Hematopoietic multipotent progenitor cell treated with erythropoietin and hydrocortisone succinate and interleukin-3 and kit ligand, for 6 days (in vitro differentiated cells): Measurements from ENCODE around the gene RPL39L.
A peak's percentile ranks its signal among the peaks of the same experiment; 100 is the strongest.

Experiments used
- DNase-seq: peaks from one replicate; pipeline ENCODE4 v3.0.0-alpha.2; 2015

The RPL39L gene

DNA sequence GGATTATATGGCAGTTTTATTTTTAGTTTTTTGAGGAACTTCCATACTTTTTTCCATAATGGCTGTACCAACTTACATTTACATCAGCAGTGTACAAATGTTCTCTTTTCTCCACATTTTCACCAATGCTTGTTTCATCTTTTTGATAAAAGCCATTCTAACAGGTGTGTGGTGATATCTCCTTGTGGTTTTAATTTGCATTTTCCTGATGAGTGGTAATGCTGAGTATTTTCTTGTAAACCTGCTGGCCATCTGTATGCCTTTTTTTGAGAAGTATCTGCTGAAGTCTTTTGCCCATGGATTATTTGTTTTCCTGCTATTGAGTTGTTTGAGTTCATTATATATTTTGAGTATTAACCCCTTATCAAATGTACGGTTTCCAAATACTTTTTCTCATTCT, 50.6 kb downstream of the RPL39L start:
- DNase-seq: no peak

DNA sequence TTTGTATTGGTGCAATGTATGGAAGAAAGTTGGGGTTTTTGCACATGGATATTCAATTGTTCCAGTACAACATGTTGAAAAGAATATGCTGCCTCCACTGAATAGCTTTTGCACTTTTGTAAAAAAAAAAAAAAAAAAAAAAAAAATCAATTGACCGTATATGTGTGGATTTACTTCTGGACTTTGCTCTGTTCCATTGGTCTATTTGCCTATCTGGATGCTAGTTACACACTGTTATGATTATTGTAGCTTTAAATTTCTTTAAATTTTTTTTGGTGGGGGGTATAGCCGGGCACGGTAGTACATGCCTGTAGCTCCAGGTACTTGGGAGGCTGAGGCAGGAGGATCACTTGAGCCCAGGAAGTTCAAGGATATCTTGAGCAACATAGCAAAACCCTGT, 52.5 kb downstream of the RPL39L start:
- no peak for DNase-seq

DNA sequence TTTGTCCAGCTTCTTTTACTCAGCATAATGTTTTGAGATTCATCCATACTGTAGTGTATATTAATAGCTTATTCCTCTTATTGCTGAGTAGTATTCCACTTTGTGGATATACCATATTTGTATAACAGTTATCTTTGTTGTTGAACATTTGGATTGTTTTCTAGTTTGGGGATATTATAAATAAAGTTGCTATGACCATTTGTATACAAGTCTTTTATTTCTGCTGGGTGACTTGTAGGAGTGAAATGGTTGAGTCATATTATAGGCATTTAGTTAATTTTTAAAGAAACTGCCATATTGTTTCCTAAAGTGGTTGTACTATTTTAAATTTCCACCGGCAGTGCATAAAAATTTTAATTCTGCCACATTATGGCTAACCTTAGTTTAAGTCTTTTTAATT, 53.4 kb downstream of the RPL39L start:
- DNase-seq: no peak

DNA sequence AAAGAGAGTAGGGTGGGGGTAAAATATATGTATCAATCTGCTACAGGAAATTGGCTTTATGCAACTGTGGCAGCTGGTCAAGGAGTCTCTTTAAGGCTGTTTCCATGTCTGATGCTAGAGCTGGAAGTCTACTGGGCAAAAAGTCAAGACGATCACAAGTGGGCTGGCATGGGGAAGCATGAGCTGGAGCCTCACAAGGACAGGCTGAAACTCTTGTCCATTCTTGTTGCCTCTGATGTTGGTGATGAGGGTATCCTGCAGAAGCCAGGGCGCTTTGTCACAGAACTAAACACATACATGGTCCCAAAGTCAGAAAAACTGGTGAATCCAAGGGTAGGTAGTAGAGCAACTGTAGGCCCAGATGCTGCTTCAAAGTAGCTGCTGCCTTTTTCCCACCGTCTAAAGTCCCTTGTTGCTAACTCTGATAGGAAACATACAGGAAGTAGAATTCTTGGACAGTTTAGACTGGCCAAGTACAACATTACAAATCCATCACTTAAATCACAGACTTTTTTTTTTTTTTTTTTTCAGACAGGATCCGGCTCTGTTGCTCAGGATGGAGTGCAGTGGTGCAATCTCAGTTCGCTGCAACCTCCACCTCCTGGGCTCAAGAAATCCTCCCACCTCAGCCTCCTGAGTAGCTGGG, 54.2 kb downstream of the RPL39L start:
- no peak for DNase-seq

DNA sequence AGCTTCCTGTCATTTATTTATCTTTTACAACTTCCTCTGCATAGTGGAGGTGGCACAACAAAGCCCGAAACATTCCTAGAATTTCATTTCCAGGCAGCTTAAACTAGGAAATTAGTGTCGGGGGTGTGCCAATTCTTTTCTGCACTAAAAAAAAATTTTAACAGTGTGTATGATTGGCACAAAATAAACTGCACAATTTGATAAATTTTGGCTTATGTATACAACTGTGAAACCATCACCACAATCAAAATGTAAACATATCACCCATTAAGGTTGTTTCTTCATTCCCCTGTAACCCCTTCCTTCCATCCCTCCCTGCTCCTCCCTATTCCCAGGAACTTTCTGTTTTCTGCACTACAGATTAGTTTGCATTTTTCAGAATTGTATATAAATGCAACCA, 54.7 kb downstream of the RPL39L start:
- no peak for DNase-seq

DNA sequence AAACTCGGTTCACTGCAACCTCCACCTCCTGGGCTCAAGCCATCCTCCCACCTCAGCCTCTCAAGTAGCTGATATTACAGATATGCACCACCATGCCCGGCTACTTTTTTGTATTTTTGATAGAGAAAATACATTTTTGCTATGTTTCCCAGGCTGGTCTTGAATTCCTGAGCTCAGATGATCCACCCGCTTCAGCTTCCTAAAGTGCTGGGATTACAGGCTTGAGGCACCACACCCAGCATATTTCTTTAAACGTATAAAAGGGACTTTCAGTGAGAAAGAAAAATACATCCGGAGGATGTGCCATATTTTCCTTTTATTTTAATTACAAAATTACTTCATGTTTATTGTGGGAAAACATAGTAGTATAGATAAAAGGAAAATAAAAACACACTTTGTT, 55.2 kb downstream of the RPL39L start:
- DNase-seq: no peak

DNA sequence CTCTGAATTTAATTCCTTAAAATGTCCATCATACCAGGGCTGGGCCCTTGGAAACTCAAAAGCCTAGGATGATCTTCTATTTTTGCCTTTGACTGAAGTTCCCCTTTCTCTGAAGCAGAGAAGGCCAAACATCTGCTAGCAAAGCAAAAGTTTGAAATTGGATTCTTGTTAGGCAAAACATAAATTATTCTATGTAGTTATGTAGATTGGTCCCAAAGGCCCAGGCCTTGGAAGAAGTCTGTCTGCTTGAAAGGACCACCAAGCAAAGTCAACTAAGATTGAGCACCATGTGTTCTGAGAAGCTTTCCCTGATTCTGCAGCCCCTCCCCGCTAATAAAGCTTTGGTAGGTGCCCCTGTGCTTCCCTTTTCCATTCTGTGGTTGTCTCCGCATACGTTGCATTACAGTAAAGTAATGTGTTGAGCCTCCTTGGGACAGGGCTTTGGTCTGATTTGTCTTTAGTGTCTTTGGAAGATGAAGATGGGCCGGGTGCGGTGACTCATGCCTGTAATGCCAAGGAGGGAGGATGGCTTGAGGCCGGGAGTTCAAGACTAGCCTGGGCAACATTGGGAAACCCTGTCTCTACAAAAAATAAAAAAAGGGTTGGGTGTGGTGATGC, 56.4 kb downstream of the RPL39L start:
- DNase-seq: no peak

DNA sequence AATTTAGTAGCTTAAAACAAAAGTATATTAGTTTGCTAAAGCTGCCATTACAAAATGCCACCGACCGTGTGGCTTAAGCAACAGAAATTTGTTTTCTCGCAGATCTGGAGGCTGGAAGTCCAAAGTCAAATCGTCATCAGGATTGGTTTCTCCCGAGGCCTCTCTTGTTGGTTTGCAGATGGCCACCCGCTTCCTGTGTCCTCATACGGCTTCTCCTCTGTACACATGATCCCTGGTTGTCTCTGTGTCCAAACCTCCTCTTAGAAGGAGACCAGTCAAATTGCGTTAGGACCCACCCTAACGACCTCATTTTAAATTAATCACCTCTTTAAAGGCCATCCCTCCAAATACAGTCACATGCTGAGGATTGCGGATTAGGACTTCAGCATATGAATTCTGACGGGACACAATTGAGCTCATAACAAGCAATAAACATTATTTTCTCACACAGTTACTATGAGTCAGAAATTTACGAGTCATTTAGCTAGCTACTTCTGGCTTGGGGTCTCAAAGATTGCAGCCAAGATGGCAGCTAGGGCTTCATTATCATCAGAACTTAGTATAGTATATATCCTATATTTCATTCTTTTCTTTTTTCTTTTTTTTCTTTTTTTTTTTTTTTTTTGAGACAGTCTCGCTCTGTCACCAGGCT, 58.4 kb downstream of the RPL39L start:
- DNase-seq: no peak

DNA sequence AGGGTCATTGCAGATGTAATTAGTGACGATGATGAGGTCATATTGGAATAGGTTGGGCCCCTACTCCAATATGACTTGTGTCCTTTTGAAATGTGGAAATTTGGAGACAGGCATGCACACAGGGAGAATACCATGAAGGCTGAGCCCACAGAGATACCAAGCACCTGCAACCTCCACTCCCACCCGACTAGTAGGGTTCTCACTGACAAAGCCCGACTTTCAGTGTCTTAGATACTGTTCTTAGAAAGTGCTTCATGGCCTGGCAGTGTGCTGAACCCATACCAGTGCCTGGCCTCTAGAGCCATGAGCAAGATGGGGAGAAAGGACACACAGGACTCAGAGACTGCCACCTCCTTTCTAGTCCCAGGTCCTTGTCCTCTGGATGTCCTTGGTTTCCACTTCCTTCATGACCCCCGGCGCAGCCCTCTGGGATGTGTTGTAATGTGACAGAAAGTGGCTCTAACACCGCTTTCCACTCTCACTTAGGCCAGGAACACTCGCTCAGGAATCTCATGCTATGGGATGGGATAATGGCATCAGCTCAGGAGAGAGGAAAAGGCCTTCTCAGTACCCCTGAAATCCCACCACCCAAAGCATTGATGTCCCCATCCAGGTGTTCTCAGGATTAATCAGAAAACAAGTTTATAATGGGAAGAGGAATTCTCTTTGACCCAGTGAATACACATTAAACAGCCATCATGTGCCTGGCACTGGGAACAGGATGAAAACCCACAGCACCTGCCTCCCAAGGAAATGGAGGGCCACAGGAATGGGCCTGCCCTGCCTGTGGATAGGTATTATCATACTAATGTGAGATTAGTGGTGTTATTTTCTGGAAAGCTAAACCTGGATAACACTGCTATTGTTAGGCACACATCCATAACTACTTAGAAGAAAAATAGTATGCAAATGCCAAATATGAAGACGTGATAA, 59.9 kb downstream of the RPL39L start:
- no peak for DNase-seq

DNA sequence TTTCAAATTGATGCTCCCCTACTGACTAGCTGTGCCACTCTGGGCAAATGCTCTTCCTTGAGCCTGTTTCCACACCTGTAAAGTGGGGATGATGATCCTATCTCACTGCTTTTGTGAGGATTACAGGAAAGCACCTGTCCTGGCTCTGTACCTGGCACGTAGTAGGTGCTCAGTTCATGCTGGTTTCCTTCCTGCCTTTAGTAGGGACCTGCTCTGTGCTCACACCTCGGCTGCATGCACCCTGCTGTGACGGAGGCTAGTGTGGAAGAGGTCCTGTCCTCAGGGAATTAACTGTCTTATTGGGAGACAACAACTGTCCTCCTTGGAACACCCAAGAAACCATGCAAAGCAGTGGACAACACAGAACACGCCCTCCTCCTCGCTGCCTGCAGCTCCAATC, 61.8 kb downstream of the RPL39L start:
- DNase-seq: no peak

DNA sequence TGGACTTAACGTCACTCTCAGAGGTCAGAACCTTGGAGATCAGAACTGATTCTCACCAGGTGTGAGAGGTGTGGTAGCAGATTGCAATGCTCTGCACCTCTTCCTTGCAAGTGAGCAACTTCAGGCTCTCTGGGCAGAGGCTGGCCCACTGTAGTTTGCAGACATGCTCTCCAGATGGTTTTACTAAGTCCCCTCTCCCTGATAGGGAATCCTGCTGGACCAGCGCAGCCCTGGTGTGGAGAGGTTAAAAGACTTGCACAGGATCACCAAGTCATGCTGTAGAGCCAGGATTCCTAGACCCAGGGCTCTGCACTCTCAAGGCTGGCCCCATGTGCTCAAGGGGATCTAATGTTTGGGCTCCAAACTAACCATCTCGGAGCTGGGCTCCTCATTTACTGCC, 62.2 kb downstream of the RPL39L start:
- no peak for DNase-seq

DNA sequence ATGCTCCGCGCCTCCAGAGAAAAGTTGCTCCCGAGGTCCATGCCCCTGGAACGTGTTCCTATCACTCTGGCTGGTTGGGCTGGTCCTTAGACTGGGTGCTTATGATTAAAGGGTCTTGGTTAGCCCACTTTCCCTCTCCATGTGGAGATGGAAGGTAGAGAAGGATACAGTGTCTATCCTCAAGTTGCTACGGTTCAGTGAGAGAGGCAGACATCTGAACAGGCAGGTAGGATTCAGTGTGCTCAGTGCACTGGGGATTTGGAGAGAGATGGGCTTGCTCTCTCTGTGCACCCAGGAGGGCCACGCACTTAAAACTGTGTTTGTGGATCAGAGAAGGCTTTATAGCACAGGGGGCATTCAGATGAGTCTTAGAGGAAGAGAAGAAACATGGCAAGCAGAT, 63.0 kb downstream of the RPL39L start:
- no peak for DNase-seq

DNA sequence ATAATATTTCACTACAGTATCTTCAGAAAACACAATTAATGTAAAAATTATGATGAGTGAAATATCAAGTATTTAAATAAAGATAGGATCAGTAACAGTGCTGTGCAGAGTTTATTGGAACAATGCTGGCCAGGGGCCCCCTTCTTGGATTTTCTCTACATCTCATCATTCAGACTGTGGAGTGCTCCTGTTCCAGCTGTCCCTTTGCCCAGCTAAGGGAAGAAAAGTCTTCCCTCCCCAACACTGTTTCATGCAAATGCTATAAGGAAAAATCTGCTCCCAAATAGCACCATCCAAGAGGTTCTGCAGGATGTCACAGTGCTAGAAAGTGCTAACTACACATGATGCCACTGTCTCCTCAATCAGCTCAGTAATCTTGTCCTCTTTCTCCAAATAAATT, 64.5 kb downstream of the RPL39L start:
- DNase-seq: no peak

DNA sequence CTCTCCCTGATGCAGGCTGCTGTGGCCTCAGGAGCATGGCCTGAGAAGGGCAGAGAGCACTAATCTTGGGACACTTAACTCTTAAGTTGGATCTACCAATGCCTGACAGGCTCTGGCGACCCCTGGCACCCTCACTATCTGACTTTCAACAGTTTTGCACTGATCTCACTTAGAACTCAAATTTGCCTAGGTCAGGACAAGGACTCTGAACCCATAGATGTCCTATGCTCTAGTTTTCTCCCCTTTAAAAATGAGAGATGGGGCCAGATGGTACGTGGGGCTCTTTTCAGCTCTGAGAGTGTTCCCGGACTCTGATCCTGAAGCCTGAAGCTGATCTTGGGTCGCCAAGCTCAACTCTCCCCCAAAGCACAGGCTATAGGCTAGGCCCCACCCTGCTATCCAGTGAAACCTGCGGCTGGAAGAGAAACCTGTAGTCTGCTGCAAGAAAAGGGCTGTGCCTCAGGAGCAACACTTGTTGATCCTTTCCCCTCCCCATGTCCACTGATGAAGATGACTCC, 65.7 kb downstream of the RPL39L start:
- no peak for DNase-seq

DNA sequence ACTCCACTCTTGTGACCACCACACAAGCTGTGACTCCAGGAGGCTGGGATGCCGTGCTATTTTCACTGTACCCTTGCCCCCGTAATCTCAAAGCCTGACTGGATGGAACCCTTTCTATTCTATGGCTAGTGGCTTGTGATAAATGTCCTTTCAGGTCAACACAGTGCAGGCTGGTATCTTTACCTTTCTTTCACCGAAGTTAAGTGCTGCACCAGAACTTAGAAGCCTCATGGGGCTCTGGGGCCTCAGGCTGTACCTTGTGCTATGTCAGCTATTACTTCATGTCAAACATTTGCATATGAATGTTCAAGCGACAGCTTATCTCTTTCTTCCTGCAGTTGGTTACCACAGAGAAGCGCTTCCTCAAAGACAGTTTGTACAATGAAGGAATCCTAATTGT, 66.8 kb downstream of the RPL39L start:
- DNase-seq: peak; percentile 75

DNA sequence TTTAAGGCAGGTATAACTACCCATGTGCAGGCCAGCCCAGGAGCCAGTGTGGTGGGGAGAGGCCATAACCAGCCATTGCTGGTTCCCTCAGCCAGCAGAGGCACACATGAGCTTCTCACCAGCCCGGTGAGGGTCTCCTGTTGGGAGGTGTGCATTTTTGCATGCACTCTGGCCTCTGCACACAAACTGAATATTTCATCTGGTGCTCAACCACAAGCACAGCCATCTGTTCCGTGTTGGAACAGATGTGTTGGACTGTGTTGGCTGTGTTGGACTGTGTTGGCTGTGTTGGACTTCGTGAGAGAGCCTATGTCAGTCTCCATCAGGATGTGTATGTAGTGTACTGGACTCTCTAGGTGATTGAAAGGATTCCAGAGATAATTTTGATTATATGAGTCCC, 67.2 kb downstream of the RPL39L start:
- DNase-seq: no peak
